HG03432 (cell line): ENCODE measurements around the gene WIPI1.

Source experiments
- ATAC-seq: cut with Tn5 transposase; IDR thresholded peaks from one replicate; pipeline ENCODE4 v1.9.1; 2021; ENCODE audit warnings: mild to moderate bottlenecking, moderate library complexity; ENCODE audit not compliant: unreplicated experiment

The WIPI1 gene

DNA sequence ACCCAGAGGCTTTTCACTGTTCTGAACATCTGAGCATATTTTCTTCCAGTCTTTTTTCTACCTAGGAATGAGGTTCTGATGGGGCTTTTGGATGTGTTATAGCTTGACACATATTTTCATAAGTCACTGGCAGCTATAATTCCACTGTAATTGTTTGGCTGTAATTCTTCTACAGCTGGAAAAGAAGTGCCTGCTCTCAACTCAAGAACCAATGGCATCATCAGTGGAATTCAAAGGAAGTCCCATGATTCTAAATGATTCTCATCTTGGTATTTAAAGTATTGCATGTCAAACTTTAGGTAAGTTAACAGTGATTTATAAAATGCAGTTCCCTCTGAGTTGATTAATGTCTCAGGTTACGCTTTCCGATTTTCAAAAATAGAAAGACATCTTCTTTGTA, 16.8 kb downstream of the WIPI1 start:
- no peak for ATAC-seq

DNA sequence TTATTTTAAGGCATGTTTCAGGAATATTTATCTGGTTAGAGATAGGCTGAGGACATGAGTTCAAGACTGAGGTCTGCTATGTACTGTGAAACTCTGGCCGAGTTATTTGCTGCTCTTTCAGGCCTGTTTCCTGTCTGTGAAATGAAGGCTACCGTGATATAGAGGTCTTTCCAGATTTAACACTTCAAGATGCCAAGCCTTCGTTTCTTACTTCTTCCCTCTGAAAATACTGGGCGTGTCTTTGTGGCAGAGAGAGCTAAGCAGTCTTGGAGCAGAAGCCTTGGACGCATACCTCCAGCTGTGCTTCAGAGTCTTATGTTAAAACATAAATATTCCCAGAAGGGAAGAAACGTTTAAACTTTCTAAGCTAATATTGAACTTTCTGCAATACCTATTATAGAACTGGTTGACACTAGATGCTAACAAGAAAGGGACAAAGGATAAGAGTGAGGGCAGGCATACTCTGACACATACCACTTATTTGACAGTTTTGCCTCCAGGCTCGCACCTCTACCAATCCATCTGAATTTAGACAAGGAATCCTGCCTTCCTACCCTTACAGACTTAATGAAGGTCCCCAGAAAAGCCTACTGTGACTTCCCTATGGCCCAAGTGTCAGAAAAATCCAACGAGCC, 17.5 kb downstream of the WIPI1 start:
- ATAC-seq: no peak

DNA sequence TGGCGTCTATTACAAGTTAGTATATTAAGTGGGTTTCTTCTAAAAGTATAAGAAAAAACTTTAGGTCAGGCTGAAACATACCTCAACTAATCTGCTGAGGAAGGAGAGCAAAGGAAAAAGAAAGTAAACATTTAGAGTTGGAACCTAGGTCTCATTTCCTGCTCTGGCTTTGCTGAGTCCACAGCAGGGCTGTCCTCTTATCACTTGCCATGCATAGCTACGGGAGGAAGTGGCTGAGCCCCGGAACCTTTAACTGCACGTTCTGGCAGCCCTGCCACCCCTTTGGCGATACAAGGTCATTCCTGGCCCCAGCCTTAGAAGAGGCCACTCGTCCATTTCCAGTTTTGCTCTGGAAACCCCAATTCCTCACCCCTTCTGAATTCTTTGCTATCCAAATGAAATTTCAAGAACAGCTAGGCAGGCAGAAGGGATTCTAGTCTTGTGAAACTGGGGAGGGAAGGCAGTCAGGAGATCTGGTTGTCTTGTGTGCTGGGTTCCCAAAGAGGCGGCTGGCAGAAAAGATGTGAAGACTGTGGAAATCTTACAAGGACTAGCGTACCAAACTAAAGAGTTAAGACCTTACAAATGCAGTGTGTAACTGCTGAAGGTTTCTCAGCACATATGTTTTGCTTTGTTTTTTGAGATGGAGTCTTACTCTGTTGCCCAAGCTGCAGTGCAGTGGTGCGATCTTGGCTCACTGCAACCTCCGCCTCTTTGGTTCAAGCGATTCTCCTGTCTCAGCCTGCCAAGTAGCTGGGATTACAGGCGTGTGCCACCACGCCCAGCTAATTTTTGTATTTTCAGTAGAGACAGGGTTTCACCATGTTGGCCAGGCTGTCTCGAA, 19.1 kb downstream of the WIPI1 start:
- peak; percentile 64 for ATAC-seq

DNA sequence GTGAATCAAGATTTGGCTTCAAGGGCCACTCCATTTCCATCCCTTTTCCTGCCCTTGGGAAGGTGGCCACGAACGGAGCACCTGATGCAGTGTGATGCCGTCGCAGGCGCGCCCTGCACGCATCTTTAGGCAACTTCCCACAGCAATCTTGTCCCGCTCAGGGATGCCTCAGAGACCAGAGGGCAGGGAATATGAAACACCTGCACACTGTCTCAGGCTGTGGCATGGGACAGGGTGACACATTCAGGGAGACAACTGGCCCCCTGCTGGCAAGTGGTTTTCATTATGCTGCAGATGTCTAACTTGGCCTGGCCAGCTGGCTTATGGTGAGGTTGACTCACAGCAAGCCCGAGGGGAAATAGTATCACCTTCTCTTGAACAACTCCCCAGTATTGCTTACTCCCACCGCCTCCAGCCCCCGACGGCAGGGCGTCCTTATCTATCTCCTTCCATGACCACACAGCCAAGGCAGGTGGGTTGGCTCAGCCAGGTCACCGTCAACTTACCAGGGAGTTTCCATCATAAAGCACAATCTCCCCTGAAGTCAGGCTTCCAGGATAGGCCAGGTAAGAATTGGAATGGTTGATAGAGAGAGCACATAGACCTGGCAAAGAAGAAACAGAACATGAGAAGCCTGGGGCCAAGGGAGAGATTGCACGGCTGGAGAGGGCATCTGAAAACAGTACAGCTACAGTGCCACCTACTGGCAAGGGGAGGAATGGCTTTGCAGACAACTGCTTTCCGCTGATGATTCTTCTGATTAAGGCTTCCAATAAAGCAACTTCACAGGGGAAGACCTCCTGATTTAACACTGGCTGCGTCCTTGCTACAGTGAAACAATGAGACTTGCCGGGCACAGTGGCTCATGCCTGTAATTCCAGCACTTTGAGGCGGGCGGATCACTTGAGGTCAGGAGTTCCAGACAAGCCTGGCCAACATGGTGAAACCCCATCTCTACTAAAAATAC, 21.1 kb downstream of the WIPI1 start:
- ATAC-seq: peak; percentile 58

DNA sequence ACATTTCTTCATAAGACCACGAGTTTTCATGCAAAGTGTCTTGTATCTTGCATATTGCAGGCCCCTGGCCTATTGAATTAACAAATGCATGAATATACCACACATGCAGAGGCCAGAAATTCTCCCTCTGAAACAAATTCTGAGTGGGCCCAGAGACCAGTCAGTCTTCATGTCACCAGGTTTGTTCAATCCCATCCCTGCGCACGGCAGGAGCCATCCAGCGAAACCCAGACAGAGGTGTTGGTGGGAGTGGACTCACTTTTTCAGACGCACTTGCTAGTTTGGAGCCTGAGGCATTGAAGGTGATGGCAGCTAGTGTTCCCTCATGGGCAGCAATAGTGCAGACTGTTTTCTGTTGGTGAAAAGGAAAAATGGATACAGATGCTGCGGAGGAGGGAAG, 21.9 kb downstream of the WIPI1 start:
- no peak for ATAC-seq

DNA sequence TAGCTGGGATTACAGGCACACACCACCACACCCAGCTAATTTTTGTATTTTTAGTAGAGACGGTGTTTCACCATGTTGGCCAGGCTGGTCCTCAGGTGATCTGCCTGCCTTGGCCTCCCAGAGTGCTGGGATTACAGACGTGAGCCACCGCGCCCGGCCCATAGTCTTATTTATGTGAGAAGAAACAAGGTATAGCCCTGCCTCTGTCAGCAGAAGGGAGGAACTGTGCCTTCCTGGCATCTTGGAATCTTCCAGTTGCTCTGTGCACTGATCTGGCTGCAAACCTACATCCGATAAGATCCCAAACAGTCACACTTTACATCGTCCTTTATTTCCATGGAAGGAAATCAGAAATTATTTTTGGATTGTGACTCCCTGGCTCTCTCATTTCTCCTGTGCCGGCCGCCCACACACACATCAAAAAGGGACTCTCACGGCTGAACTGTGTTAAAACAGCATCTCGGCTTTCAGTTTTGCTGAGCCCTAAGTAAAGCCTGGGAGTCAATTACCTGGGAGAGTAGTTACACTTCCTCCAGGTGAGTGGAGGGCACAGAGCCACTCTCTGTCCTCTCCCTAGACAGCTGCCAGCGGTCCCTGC, 23.3 kb downstream of the WIPI1 start:
- no peak for ATAC-seq

DNA sequence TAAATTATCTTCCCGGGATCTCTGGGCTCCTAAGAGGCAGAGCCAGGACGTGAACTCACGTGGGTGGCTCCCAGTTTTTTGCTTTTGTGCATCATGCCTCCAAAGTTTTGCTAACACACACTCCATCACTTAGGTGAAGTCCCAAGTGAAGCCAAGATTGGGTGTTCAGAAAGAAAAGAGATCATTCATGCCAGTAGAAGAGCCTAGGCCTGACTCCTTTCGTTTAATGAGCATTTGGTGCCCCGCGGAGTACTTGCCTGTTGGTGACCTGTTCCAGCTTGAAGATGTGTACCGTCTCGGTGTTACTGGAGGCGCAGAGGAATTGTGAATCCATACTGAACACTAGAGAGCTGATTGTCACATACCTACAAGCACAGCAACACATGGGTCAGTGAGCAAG, 24.1 kb downstream of the WIPI1 start:
- ATAC-seq: no peak

DNA sequence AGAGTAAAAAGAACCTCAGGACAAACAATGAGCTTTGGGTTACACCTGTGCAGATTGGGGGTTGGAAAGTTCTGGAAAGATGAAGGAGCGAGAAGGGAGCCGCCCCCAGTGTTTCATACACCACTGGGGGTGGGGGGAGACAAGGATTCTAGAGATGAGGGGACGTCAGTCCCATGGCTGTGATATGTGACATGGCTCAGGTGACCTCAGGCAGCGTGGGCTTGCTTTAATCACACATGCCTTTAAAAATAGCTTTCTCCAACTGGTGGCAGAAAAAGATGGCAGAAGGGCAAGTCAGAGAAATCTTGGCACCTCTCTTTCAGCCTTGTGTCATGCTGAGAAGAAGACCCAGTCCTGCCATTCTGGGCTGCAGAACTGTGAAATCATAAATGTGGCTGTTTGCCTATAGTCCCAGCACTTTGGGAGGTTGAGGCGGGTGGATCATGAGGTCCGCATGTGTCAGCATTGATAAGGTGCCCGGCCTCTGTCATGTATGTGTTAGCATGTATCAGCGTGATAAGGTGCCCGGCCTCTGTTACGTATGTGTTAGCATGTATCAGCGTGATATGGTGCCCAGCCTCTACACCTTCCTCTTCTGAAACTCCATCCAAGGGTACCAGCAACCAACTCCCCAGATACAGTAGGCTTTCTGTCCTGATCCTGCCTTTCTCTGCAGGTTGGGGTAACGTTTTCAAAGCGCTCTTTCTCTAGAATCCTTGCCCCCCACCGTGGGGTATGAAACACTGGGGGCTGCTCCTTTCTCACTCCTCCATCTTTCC, 25.0 kb downstream of the WIPI1 start:
- ATAC-seq: no peak

DNA sequence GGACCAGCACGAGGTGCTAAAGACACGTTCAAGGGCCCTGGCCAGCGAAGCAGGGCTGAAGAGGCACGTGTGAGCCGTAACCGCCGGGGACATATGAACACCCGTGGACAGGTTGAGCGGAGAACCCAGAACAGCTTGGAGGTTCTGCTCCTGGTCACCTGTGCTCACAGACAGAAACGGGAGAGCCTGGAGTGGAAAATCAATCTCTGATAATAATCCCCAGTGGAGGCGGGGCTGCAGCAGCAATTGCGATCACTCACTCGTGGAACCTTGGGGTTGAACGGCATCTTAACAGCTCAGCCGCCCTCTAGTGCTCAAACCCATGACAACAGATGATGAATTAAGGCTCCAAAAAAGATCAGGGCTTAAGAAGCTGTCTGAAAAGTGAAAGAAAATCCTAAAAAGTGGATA, 25.6 kb downstream of the WIPI1 start:
- no peak for ATAC-seq

DNA sequence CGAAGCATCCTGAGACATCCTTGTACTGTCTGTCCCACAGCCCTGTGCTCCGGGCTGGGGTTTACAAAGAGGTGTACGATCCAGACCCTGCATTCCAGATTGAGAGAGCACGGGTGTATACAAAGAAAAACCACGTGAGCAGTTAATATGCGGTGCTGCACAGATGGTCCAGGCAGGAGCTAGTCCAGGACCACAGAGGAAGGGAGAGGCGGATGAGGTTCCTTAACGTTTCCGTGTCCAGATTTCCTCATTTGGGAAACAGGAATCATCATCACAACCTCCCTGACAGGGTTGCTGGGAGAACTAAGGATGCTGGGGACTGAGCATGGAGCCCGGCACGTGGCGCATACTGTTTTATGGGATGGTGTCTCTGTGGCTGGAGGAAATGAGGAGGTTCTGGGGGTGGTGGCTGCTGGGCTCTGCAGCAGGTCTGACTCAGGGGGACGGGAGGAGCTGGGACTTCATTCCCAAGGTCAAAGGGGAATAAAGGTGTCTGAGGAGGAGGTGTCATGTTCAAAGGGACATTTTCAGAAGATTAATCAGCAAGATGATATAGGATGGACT, 26.2 kb downstream of the WIPI1 start:
- no peak for ATAC-seq

DNA sequence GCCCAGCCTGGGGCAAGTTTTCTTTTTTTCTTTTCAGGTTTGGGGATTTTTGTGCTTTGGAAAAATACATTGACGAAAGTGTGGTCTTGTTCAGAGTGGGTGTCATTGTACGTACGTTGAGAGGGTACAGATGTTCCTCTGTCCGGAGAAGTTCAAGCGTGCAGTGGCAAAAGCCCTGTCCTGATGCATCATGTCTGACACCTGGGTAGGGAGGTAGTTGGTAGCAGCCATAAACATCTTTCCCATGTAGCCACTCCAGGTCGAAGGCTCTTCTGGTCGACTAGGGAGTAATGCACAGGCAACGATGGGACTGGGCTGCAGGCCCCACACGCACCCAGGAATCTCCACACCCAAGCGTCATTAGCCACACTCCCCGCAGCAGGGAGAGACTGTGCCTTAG, 27.4 kb downstream of the WIPI1 start:
- no peak for ATAC-seq

DNA sequence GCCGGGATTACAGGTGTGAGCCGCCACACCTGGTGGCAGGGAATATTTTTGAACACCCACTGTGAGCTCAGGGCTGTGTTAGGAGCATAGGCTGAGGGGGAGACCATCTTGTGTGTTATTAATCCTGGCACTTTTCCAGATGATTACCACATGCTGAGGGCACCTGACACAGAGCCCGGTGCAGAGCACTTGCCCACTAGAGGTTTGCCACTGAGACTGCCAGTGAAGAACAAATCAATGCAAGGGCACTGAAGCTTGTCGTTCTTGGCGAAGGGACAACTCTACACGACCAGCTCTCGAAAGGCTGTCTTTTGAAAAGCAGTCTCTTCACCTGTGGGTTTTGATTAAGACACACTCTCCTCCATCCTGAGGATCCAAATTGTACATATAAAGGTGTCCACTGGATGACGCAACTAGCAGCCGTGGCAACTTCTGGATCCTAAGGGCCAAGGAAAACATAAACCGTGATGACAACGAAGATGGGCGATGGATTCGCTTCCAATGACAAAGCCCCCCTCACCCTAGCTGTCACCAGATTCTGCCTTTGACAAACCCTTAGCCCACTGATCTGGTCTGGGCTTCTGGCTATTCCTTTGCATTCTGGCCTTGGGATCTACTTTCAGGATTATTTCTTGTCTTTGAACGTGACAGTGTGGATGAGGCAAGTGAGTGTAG, 28.7 kb downstream of the WIPI1 start:
- no peak for ATAC-seq

DNA sequence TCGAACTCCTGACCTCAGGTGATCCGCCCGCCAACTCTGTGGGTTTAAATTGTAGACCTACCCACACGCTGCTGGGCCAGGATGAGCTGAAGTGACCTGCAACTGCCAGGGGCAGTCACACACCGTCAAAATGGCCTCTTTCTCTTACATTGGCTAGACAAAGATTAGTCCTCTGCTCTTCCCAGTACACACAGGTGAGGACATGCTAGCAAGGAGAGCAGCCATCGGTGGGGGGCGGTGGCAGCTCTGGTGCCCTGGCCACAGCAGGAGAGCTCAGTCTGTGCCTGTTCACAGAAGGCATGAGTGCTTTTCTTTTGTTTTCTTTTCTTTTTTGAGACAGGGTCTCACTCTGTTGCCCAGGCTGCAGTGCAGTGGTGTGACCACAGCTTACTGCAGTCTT, 29.7 kb downstream of the WIPI1 start:
- ATAC-seq: no peak

DNA sequence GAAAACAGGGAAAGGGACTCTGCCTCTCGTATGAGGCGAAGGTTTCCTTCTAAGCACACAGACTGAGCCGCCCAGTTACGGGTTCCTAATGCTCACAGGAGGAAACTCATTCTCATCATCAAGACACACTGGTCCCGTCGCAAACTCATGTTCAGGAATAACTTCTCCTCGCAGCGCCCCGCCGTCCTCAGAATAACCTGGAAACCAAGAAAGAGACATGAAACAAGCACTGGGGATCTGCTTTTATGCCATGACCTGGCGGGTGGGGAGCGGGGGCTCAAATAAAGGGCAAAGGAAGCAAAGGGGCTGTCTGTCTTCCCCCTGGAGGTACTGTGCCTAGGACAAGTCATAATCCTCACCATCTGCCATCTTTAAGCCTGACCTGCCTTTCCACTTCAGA, 31.3 kb downstream of the WIPI1 start:
- no peak for ATAC-seq

DNA sequence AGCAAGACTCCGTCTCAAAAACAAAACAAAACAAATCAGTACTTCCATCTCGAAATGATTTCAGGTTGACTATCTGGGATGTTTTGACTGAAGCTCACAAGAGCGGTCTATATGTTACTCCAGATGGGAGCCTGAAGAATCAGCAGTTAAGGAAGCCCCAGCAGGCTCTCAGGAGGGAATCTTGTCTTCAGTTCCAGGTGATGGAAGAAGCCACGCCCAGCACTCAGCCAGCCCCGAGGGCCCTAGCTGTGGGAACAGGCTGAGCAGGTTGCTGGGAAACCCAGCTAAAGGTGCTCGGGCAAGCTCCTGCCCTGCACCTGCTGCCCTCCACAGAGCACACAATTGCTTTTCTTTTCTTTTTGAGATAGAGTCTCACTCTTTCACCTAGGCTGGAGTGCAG, 32.4 kb downstream of the WIPI1 start:
- ATAC-seq: no peak

DNA sequence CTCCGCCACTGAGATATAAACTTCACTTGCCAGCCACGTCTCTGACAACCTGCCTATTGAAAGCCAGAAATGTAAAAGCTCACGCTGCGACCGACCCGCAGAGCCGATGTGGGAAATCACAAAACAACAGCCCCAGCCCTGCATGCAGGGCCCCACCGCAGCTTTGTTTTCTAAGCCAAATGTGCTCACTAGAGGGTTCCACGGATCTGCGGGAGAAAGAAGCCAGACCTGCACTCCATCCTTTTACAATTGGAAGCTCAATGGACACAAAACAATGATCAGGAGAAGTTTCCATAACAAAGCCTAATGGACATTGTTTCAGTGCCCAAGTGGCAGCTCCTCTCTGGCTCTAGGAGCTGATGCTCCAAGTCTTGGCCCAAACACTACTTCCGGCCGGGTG, 33.1 kb downstream of the WIPI1 start:
- no peak for ATAC-seq

DNA sequence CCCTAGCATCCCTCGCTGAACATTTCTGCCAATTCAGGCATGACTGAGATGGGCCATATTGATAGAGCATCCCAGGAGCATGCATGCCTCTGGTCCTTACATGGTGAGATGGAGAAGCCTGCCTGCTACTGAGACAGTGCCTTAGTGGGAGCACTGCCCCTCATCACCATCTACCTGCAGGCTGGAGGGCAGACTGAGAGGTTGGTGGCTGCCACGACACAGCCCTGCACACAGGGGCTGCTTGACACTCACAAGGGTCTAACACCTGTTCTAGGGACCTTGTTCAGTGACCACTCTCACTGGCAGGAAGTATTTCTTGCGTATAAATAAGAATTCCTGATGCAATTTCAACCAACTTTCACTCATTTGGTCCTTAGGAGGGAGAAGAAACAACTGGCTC, 34.0 kb downstream of the WIPI1 start:
- no peak for ATAC-seq

DNA sequence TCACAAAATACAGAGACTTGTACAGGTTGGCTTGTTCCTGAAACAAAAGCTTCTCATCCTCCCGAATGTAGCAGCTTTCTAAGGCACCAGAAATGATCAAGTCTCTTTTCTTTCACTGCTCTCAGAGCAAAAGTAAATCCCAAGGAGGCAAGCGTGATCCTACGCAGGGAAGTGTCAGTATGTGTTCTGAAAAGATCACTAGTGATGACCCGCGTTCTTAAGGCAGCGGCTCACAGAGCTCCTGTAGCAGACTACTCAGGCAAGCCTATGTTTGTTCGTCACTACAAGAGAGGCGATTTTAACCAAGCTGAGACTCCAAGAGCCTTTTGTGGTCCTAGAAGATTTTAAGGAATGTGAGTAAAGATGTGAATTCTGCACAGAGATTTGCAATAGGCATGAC, 34.5 kb downstream of the WIPI1 start:
- ATAC-seq: no peak

DNA sequence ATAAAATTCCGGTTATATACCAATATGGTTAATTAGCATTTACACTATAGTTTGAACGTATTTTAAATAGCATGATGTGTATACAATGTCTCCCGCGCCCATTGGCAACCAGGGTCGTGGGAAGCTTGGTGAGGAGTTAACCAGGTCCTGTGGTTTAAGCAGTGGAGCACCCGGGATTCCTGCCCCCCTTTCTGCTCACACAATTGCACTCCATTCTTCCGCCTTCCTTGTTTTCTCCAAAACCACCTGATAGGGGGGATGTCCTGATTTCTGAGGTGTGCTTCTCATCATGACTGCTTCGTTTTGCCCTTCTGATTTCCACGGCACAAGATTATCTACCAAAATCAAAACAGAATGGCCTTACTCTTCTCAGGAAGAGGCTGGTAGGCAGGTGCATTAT, 35.8 kb downstream of the WIPI1 start:
- ATAC-seq: no peak
